DMS79 (cell line): ENCODE results near the gene TTLL5.

Experiments
- DNase-seq: peaks from one replicate; lab custom pipeline; 2025; lab: John Stamatoyannopoulos, UW

The TTLL5 gene

GRCh38 chr14:75732888-75733287 lies 71.8 kb downstream of the TTLL5 start:
- DNase-seq = no peak

DNA sequence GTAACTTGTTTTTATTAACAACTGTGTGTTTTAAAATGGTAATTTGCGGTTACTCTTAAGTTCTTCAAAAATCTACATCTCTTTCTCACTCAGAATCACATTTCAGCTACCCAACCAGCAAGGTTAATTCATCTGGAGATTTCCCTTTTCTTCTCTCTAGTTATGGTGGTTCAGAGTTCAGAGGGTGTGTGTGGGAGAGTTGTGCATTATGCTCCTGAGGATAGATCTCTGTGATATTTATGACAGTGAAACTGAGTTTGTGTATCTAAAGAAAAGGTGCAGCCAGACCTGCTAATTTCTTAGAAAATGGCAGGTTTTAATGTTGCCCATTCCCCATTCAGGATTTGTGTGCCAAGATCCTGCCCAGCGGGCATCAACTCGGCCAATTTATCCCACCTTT lies 73.8 kb downstream of the TTLL5 start:
- no peak for DNase-seq

DNA sequence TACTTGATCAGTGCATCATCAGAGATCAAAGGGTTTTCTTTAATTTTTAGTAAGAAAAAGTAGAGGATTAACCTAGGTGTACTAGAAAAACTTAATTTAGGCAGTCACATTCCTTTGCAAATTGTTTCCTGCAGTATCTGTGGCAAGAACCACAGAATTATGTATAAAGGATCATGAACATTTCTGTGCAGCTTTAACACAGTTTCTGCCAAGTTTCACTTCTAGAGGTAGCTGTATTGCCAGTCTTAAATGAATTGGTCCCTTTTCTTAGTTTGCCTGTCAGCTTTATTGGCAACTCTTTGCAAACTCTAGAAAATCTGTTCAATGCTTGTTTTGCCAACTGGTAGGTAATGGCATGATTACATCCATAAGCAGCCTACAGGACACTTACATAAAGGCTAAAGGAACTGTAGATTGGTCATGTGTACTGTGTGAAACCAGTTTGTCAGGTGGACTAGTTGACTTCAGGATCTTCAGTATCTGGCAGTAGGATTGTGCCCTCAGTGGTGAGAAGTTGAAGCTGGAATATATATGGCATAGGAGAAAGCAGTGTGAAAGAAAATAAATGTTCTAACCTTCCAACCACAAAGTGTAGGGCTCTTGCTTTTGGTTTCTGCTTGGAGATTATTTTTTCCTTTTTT lies 75.9 kb downstream of the TTLL5 start:
- no peak for DNase-seq

GRCh38 chr14:75738192-75738591 lies 77.1 kb downstream of the TTLL5 start:
- DNase-seq = no peak

DNA sequence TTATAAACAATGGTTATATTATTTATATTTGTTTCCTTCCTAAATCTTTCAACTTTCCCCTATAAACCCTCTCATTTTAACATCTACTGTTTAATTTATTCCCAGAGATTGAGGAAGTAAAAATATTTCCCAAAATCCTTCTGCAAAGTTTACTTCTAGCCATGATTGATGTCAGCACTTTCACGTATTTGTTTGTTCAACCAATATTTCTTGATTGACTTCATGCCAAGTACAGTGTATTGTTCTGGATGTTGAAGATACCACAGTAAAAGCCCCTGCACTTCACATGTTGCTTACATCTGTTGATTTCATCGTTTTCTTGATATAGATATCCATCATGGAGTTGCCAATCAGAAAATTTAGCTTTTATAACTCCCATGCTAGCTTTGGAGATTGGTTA lies 81.8 kb downstream of the TTLL5 start:
- DNase-seq = no peak

- DNase-seq = no peak
These were observed 86.9 kb downstream of the TTLL5 start for GRCh38 chr14:75747899-75748298.

GRCh38 chr14:75748336-75748735 lies 87.3 kb downstream of the TTLL5 start:
- DNase-seq = no peak

DNA sequence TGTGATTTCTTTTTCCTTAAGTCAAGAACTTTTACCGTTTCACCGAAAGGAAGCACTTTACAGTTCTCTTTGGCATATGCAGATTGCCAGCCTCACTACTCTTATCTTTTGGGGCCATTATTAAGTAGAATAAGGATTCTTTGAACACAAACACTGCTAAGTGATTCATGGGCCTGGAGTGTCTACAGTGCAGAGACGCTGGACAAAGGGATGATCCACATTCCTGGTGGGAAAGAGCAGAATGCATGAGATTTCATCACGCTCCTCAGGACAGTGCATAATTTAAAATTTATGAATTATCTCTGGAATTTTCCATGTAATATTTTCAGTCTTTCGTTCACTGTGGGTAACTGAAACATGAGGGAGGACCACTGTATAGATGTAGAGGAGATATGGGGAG lies 90.2 kb downstream of the TTLL5 start:
- no peak for DNase-seq

GRCh38 chr14:75752086-75752485 lies 91.0 kb downstream of the TTLL5 start:
- DNase-seq = no peak

DNA sequence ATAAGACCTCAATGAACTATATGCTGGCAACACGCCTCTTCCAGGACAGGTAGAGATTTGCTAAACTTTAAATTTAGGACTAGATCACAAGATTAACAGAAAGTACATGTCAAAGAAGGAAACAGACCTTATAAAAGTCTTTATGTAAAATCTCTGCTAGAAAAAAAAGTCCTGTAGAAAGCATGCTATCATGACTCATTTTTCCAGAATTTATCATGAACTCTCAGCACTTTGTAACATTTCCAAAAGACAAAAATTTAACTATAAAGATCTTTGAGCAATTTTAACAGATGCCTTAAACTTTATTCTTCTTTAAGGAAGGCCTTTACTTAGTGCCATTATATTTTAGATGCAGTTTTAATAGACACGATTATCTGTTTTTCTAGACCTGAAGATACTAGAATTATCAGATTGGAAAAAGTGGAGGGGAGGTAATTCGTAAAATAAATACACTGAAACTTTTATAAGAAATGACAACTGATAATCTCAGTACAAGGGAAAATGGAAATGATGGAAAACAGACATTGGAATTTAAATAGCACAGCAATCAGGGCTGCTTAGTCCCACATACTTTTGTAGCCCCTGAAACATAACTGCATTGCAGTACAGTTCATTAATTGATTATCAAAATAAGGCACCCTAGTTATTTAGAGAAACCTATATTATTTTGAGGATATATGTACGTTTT lies 92.0 kb downstream of the TTLL5 start:
- no peak for DNase-seq

DNA sequence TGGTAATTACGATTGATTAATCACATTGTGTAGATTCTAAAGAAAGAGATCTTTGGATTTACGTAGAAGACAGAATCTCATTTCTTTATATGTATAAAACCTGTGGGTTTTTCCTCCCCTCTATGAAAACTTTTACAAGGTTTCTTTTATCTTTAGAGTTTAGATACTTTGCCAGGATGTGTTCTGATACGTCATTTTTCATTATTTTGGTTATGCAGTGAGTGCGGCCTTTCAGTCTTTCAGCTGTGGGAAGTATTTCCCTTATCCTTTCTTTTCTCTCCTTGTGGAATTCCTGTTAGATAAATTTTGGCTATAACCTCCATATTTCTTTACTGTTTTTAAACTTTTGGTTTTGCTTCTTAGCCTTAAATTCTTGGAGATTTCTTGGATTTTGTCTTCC lies 92.7 kb downstream of the TTLL5 start:
- no peak for DNase-seq

DNA sequence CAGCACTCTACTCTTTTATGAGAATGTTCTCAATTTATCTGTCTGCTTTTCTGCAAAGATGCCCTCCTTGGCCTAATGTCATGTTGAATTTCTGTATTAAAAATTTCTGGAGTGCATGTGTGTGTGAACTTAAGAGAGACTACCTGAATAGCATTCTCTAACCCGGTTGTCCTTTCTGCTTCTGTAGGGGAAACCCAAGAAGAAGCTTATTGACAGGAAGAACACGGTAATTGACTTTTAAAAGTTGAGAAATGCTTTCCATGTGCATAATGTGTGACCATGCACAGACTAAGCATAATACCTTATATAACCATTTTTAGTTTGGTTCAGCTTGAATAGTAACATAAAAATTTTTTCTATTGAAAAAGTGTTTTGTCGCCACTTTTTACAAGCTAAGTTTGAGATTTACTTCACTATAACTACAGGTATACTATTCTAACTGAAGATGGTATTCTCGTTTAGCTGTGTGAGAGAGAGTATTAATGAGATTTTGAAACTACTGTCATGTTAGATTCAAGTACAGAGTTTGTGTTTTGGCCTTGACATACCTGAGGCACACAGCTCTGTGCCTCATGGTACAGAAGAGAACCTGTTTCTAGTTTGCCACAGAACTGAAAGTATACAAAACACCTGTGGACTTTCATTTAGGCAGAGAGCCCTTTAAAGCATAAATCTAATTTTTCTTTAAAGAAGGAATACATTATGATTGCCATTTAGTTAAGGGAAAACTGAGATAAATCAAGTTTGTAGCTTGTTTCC lies 96.8 kb downstream of the TTLL5 start:
- DNase-seq = no peak

- DNase-seq = no peak
These were observed 103.0 kb downstream of the TTLL5 start for GRCh38 chr14:75764020-75764419.

DNA sequence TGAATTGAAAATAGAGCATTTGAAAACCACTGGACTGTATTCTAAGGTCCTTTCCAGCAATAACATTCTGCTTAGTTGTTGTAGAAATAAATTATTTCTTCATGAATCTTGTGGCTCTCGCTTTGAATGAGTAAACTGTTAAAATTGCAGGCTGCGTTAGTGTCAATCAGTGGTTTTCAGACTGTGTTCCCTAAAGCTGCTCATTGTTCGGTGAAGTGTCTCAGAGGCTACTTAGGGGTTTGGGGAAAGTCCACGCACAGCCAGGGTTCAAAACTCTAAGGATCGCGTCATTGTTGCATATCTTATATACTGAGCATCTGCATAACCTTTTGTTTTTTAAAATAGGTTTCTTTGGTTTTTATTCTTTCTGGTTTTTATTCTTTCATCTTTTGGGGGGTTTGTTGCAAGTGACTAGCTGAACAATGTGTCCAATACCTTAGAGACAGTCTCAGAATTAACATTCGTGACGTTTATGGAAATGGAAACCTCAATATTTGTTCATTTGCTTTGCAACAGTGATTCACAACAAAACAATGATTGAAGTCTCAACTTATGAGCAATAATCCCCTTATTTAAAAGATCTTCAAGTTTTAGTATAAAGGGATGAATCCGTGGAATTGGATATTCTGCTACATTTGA lies 108.1 kb downstream of the TTLL5 start:
- DNase-seq = no peak

DNA sequence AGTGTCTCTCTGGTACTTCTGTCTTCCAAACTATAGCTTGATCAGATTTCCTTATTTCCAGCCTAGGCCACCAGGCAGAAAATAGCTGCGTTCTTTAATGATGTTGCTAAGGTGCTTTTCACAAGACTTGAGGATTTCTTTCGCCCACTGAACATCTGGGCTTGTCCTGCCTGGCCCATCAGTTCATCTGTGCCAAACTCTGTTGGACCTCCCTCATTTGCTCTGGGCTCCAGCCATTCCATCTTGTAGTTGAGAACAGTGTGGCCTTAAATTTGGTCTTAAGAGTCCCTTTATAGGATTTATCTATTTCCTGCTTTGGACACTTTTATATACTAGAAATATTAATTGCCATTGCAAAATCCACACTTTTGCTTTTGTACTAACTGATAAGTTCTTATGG lies 109.6 kb downstream of the TTLL5 start:
- no peak for DNase-seq

GRCh38 chr14:75771595-75771994 lies 110.5 kb downstream of the TTLL5 start:
- no peak for DNase-seq

GRCh38 chr14:75773046-75773445 lies 112.0 kb downstream of the TTLL5 start:
- DNase-seq = no peak

DNA sequence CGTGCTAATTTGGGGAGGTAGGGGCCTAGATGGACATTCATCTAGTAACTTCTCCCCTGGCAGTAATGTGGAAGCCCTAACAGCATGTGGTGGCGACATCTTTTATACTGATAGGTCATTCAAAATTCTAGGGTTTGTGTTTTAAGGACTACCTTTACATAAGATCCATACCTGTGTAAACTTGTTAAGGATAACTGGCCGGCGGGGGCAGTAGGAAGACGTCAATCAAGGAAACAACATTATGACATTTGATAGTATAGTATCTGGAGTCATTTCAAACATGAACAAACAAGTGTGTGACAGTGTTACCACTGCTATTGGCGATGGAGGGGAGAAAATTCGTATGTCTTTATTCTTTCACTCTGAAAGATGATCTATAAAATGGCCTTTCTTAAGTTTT lies 120.0 kb downstream of the TTLL5 start:
- no peak for DNase-seq

DNA sequence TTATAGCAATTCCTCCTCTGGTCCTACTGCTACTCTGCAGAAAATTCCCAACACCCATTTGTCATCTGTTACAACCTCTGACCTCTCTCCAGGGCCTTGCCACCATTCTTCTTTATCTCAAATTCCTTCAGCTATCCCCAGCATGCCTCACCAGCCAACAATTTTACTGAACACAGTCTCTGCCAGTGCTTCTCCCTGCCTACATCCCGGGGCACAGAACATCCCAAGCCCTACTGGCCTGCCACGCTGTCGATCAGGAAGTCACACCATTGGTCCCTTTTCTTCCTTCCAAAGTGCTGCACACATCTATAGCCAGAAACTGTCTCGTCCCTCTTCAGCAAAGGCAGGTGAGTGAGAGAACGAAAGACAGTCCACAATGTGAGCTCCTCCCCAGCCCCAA lies 122.1 kb downstream of the TTLL5 start:
- no peak for DNase-seq

DNA sequence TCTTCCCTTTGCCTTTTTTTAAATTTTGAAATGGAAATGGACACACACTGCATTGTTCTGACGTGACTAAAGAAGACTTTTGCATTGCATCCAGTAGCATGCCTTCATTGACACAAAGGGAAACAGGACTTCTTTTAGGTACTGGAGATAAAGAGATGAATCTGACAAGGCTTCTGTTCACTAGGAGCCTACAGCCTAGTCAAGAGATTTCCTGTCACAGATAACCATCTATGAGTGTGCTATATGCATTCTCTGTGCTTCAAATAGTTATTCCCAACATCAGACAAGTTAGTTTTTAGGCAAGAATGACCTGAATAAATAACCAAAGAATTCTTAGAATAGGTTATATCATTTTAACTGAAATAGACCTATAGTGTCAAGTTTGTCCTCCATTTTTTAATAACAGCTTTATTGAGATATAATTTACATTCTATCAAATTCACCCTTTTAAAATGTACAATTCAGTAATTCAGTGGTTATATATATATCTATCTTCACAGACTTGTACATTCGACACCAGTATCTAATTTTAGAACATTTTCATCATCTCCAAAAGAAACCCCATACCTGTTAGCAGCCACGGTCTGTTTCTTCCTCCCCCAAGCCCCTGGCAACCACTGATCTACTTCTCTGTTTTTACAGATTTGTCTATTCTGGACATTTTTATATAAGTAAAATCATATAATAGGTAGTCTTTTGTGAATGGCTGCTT lies 122.7 kb downstream of the TTLL5 start:
- no peak for DNase-seq

- no peak for DNase-seq
These were observed 123.3 kb downstream of the TTLL5 start for GRCh38 chr14:75784314-75784686.

DNA sequence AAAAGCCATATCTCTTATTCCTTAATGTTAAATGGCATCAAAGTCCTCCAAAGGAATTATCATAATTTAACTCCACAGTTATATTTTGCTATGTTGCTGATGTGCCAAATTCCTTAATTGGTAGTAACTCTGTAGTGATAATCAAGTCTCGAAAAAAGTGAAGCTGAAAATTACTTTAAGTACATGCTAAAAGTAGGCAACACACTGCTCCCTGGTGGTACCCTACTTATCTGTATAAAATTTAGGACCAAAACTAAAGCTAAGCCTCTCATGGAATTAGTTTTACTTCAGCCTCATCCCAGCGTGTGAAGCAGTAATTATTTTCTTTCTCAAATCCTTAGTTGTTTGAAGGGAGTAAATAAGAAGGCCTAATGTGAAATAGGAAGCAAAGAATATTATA lies 132.8 kb downstream of the TTLL5 start:
- DNase-seq = no peak
